GM19023 (cell line): Measurements from ENCODE around the gene GAS1.

Experiments used
- ATAC-seq: cut with Tn5 transposase; IDR thresholded peaks from one replicate; pipeline ENCODE4 v1.9.1; 2021; ENCODE audit warnings: mild to moderate bottlenecking, moderate library complexity; ENCODE audit not compliant: unreplicated experiment

The GAS1 gene

GRCh38 chr9:86926145-86926544 is 21.2 kb downstream of the GAS1 start:
- ATAC-seq = no peak

DNA sequence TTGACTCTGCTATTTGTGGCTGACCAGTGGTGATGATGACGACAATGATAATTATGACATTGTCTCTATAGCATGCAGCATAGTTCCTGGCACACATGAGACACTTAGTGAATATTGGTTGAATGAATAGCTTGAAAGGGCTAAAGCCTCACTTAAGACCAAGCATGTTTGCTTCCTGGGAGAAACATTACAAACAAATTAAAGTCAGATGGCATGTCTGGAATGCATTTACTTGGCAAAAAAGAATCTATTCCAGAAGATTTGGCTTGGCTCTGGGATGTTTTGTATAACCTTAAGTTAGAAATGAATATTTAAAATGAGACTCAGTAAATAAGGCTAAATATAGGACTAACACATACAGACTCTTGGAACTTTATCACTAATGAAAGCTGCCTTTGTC is 21.6 kb downstream of the GAS1 start:
- no peak for ATAC-seq

GRCh38 chr9:86924206-86924605 is 23.1 kb downstream of the GAS1 start:
- ATAC-seq = no peak

DNA sequence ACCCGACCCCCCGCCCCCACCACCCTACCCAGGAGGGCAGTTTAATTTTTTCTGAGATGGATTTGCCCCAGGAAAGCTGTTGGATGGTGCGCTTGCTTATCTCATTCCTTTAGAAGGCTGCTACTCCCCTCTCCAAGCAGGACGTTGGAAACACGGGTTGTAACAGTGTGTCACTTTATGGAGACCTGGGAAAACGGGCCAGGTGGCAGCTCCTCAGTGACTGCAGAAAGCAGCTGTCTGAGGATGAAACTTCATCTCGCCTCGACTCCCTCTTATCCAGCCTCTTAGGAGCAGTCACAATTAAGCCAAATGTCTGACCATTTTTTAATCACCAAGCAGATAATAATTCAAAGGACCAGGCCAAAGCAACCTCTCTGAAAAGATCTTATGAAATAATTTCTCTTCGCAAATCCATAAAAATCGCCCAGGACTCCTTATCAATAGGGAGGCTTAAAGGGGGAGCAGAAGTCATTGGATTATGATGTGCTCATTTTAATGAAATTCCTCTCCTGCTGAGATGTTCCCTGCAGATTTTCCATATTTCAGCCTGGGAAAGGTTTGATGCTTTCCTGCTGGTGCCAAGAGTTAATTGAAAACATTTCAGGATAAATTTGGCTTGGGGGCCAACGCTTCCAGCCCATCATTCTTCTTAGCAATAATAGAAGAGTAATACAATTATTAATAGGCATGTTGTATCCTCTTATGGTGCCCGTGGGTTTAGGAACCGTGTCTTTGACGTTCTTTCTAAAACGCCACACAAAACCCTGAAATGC is 26.0 kb downstream of the GAS1 start:
- ATAC-seq = no peak

DNA sequence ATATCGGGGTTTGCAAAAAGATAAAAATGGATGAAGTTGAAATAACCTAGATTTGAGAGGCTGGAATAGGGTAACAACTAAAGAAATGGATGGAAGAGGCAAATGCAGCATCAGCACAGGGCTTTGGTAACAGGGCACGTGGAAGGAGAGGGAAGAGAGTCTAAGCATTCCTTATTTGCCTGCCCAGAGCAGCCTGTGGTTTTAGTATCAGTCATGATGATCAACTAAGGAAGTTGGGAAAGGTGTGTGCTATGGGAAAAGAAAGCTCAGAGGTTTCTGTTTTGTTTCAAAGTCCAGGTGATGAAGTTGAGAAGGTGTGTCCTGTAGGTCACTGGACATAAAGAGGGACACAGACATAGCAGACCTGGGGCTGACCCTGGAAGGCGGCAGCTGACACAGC is 28.8 kb downstream of the GAS1 start:
- ATAC-seq = no peak

DNA sequence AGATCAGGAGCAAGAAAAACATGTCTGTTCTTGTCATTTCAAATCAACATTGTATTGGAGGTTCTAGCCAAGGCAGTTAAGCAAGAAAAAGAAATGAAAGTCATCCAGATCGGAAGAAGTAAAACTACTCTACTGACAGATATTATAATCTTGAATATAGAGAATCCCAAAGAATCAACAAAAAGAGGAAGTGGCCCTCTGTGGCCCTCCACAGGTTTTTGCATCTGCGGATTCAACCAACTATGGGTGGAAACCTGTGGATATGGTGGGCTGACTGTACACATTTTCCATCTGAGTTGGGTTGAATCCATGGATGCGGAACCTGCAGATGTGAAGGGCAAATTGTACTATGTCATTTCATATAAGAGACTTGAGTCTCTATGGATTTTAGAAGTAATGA is 35.1 kb downstream of the GAS1 start:
- no peak for ATAC-seq

DNA sequence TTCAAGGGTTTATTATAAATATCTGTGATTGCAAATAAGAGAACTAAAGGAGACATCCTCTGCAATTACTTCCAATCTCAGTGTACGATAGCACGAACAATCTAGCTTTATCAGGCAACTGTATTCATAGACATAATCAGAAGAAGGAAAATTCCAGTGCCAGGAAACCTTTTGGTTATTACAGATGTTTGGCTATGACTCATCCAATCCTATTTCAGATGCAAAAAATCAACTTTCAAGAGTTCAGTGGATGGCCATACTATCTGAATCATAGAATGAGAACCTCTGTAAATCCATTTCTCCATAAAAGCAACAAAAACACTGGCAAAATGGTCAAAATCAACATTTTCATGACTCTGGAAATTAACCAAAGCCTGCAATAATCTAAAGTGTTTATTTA is 37.9 kb downstream of the GAS1 start:
- no peak for ATAC-seq

- no peak for ATAC-seq
These were observed 39.0 kb downstream of the GAS1 start for GRCh38 chr9:86908261-86908660.

DNA sequence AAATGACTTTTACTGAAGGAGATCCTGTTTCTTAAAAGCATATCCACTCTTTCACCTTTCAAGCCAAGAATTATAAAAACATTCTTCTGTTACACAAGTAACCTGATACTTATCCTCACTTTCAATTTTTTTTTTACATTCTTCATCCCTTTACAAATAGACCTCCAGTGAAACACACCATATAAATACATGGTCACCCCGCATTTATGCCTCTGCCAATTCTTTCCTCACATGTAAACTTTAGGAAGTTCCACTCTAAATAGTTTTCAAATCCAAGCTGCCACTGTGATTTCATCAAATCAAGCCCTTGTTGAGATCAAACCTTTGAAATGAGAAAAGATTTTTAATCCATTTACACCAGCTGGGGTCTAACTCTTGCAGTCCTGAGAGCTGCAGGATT is 40.0 kb downstream of the GAS1 start:
- ATAC-seq = no peak

DNA sequence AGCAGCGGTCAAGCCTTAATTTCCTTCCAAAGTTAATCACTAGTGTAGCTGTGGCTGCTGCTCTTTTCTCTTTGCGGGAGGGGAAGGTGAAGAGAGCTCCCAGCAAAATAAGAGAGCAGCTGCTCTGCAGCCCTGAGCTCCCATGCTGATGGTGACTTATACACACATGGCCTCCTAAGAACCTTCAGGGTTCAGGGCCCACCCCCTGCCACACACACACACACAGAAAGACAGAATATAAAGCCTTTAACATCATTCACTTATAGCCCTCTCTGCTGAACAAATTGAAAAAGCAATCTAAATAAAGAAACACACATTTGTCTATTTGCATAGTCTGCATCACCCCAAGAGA is 43.6 kb downstream of the GAS1 start:
- ATAC-seq = no peak

DNA sequence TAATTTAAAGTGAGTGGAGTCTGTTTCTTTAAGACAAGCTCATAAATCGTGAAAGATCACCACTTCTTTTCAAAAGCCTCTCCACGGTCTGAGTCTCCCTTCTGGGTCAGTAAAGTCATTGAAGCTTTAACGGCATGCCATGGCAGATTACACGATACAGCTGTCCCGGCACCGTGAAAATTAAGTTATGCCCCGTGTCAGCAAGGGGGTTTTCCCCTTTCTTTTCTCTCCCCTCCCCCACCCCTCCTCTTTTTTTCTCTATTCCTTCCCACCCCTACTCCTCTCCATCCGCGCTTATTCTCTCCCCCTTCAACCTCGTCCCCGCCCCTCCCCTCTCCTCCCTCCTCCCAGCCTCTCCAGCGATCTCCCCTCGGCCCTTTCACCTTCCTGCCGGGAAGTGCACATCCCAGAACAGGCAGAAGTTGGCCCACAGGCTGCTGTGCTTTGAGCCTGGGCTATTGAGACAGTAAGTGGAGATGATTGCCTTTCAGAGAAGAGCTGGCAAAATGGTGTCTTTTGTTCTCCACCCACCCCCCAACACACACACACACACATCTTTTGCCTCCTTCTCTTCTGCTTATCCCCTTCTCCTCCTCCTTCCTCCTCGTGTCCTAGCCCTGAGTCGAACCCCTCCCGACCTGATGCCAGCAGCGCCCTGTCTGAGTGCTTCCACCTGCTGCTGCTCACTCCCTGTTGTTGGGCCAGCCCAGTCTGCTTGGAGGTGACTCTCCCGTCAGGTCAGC is 44.1 kb downstream of the GAS1 start:
- ATAC-seq = no peak

DNA sequence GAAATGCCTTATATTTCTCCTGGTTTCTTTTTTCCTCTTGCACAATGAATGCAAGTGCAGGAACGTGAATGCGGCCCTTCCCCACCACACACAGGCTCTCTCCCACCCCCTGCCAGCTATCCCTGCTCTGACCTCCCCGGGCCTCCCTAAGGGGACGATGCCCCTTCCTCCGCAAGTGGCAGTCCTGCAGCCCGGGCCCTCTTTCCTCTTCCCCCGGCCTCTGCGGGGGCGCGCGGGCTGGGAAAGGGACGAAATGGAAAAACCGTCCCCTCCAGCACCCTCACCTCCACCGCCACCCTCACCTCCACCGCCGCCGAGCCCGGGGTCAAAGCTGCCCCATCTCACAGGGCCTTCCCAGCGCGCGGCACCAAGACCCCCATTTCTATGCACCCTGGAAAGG is 44.7 kb downstream of the GAS1 start:
- ATAC-seq = no peak

DNA sequence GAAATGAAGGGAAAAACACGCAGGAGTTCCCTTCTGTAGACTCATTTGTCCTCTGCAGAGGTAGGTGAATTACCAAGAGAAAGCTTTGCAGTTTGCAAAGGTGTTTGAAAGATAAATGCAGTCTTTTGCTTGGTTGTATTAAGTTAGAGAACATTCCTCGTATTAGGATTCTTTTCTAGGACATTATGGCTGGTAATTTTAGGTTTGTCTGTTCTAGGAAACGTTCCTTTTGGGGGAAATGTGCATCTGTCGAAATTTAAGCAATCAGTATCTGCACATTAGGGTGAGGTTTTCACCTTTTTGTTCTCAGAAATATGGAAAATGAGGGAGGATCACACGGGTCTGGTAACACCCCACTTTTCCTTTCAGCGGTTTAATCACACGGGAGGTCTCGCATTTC is 45.1 kb downstream of the GAS1 start:
- no peak for ATAC-seq

DNA sequence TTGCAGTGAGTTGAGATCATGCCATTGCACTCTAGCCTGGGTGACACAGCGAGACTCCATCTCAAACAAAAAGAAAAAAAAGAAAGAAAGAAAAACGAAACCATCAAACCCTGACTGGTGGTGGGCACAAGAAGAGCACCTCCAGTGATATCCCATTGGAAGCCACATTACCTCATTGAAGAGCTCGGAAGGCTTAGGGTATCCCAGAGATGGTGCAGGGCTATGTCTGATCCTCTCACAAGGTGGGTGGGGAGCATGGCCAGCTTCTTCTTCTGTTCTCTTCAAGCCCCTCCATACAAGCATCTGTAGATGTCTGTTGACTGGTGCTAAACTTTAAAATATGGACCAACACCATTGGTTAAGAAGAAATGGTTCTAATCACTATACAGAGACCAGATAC is 45.8 kb downstream of the GAS1 start:
- ATAC-seq = no peak
